HFF-Myc (cell line): Measurements from ENCODE around the gene DDX3Y.
A peak's percentile ranks its signal among the peaks of the same experiment; 100 is the strongest.

ENCODE experiments used
- DNase-seq: peaks from one replicate; pipeline ENCODE4 v3.0.0-alpha.2; 2011; ENCODE audit warnings: low read depth; ENCODE audit errors: extremely low read depth
- H3K4me3 ChIP-seq: replicated peaks from 2 replicates; pipeline ENCODE4 v1.5.1; 2011; ENCODE audit warnings: low read depth, mild to moderate bottlenecking, control low read depth, low read length
- CTCF ChIP-seq: IDR thresholded peaks from 2 replicates; pipeline ENCODE4 v1.5.1; 2012; ENCODE audit warnings: mild to moderate bottlenecking, low read depth, low read length, control low read depth; ENCODE audit errors: missing control alignments

Gene DDX3Y

GRCh38 chrY:12913541-12913940 is 8.9 kb downstream of the DDX3Y start:
- no peak overlapping the region for H3K4me3 ChIP-seq
- no peak for DNase-seq
- no peak for TF ChIP-seq CTCF

GRCh38 chrY:12928043-12928442 is 23.4 kb downstream of the DDX3Y start:
- DNase-seq, result peak; percentile 0
- H3K4me3 ChIP-seq, result no peak overlapping the region
- TF ChIP-seq CTCF, result no peak

GRCh38 chrY:12941725-12942687 is 37.3 kb downstream of the DDX3Y start:
- no peak for TF ChIP-seq CTCF
- no peak overlapping the region for H3K4me3 ChIP-seq
- no peak for DNase-seq
